ENCODE measurements around the gene ISOC2.

The ISOC2 gene

DNA sequence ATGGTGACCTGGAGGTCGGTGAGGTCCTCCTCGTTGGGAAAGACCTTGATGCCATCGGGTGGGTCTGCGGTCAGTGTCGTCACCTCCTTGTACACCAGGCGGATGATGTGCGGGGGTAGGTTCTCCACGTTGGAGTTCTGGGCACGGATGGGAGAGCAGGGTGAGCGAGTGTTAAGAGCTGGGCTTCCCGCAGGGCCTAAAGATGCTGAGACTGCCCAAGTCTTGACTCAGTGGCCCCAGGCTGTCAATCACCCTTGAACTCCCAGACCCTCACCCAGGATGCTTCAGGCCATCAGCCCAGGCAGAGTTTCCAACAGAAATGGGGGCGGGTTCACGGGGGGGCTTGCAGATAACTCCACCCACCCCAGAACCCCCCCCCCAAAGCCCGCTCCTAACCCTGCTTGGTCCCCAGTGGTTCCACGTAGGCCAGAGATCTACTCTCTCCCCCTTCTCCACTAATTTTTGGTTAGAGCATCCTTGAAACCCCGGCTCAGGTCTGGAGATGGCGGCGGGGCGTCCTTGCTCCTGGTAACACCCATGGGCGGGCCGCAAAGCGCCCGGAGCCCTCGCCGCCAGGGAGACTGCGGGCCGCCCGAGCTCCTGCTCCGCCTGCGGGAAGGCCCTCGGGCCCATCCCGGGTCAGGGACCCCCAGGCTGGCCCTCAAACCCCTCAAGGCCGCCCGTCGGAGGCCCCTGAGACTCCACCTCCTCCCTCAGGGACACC lies 54.5 kb downstream of the ISOC2 start:
- peak overlapping the region; percentile 88 for H3K27ac ChIP-seq (ENCODE audit: low read depth, low read length)
- no peak overlapping the region for H3K9ac ChIP-seq (ENCODE audit: low read length)
- H3K4me3 ChIP-seq (ENCODE audit: low read depth in 1 of 2, low read length in 2 of 2), result peak overlapping the region; percentile 39 to 76
- peaks cover 16% of the 10 kb centered on the region for H3K4me1 ChIP-seq (ENCODE audit: insufficient read depth, low read length)
- H3K27me3 ChIP-seq (ENCODE audit: control insufficient read depth in 1 of 2, insufficient read depth in 2 of 2, low read length in 2 of 2), result no peaks in the 10 kb centered on the region
- H3K36me3 ChIP-seq (ENCODE audit: insufficient read depth, low read length), result peaks cover 26% of the 10 kb centered on the region
- no peaks in the 10 kb centered on the region for H3K9me3 ChIP-seq (ENCODE audit: low read length)

DNA sequence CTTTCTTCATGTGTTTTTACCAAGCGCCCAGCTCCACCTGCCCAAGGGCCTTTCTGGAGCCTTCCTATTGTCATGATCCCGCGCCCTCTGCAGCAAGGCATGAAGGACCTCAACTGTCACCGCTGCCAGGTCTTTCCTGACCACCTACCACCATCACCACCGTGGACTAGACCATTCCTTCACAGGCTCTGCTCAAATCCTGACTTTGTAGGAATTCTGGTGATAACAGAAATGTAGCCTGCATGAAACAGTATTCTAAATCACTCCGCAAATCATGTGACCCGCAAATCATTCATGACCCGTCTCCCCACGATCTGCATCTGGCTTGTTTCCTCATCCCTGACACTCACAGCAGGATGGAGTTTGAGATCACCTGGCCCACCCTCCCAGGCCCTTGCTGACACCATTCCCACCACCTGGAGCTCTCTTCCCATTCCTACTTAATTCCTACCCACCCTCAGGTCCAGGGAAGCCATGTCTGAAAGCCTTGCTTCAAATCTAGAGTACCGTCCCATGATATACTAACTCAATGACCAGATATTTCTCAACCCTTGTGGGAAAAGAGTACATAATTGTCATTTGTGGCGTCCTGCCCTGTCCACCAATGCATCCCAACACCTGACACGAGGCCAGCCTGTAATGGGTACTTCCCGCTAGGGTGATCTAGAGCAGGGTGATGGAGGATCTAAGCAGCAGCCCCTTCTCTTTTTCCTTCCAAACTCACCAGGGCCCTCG lies 55.2 kb downstream of the ISOC2 start:
- no peak overlapping the region for H3K27ac ChIP-seq (ENCODE audit: low read depth, low read length)
- H3K9ac ChIP-seq (ENCODE audit: low read length), result no peak overlapping the region

DNA sequence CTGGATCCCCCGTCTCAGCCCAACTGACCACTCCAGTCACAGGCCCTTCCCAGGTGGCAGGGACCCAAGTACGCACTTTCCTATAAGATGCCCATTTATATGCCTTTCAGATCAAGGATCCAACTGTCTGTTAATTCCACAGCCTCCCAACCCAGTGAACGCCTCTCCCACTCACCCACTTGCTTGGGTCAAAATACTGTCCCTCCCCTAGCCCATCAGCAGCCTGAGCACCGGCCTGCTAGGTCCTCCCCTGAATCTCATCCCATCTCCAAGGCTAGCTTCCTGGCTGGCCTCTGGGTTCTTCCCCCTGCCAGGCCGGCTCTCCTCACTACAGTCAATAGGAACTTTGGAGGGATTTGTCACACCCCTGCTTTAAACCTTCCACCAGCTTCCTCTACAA lies 55.8 kb downstream of the ISOC2 start:
- H3K4me3 ChIP-seq (ENCODE audit: low read depth in 1 of 2, low read length in 2 of 2), result no peak overlapping the region
- H3K9me3 ChIP-seq (ENCODE audit: low read length), result no peaks in the 10 kb centered on the region
- peaks cover 16% of the 10 kb centered on the region for H3K4me1 ChIP-seq (ENCODE audit: insufficient read depth, low read length)
- H3K36me3 ChIP-seq (ENCODE audit: insufficient read depth, low read length), result peaks cover 28% of the 10 kb centered on the region
- H3K27ac ChIP-seq (ENCODE audit: low read depth, low read length), result no peak overlapping the region
- H3K27me3 ChIP-seq (ENCODE audit: control insufficient read depth in 1 of 2, insufficient read depth in 2 of 2, low read length in 2 of 2), result no peaks in the 10 kb centered on the region
- no peak overlapping the region for H3K9ac ChIP-seq (ENCODE audit: low read length)

More for the DNA sequence above, 55.2 kb downstream of the ISOC2 start:
- H3K4me3 ChIP-seq (ENCODE audit: low read depth in 1 of 2, low read length in 2 of 2), result peak overlapping the region; percentile 39 to 76
- H3K36me3 ChIP-seq (ENCODE audit: insufficient read depth, low read length), result peaks cover 28% of the 10 kb centered on the region
- peaks cover 16% of the 10 kb centered on the region for H3K4me1 ChIP-seq (ENCODE audit: insufficient read depth, low read length)
- no peaks in the 10 kb centered on the region for H3K27me3 ChIP-seq (ENCODE audit: control insufficient read depth in 1 of 2, insufficient read depth in 2 of 2, low read length in 2 of 2)
- H3K9me3 ChIP-seq (ENCODE audit: low read length), result no peaks in the 10 kb centered on the region
